Prostate gland (tissue), 2 donors: Measurements from ENCODE around the gene KCNK1. TPM values are rescaled to one million over a fixed set of nuclear protein-coding genes. Genes with fewer than 3 reads are reported as not detected.

Experiments
- DNase-seq: peaks from one replicate; pipeline ENCODE4 v3.0.0-alpha.2; 2019; ENCODE audit warnings: low spot score
- H3K27ac ChIP-seq, 2 donors: fragments of 200-600 bp; sonication (generic); 2 replicates each; pipeline ENCODE4 v1.5.1; 2017 to 2019
- H3K27me3 ChIP-seq: fragments of 200-600 bp; sonication (generic); replicated peaks from 2 replicates; pipeline ENCODE4 v1.5.1; 2019; ENCODE audit not compliant: insufficient read depth
- H3K36me3 ChIP-seq, 2 donors: fragments of 200-600 bp; sonication (generic); 1 replicate in 1 of 2; 2 replicates in 1 of 2; pipeline versions ENCODE4 v1.5.1 to v1.8.1; 2017 to 2019
- H3K4me1 ChIP-seq: fragments of 200-600 bp; sonication (generic); replicated peaks from 2 replicates; pipeline ENCODE4 v1.5.1; 2019
- H3K4me3 ChIP-seq, 2 donors: fragments of 200-600 bp; sonication (generic); 2 replicates each; pipeline ENCODE4 v1.5.1; 2017 to 2019
- H3K9me3 ChIP-seq: fragments of 200-600 bp; sonication (generic); 2 replicates; pipeline ENCODE4 v1.5.1; 2017
- POLR2A ChIP-seq: fragments of 450-650 bp; IDR thresholded peaks from one replicate; pipeline ENCODE4 v1.6.1; 2016; ENCODE audit warnings: antibody characterized with exemption, mild to moderate bottlenecking
- POLR2AphosphoS5 ChIP-seq: sonication (generic); formaldehyde crosslinking; IDR thresholded peaks from one replicate; pipeline ENCODE4 v1.6.1; 2017; ENCODE audit warnings: antibody characterized with exemption
- WGBS: methylation state at CpG from one replicate; pipeline ENCODE4 v1.1.5; 2018; 5-methylcytosine and 5-hydroxymethylcytosine counted together
- intact Hi-C: fragments of 100-400 bp; cut with DNase I; formaldehyde crosslinking; loops from one replicate; pipeline ENCODE4 v1.14.2; 2022
- total RNA-seq, 2 donors: library from RNA; depleted of rRNA; stranded (reverse); fragments of >200 nt; gene quantifications; one replicate each; pipeline ENCODE4 v1.1.0, GENCODE V29; 2016
- TF ChIP-seq, protein P1 (sequence below), 4 experiments: fragments of 200-600 bp in 2 of 4; fragments of 450-650 bp in 2 of 4; sonication (generic) in 2 of 4; IDR thresholded peaks; 1 replicate in 3 of 4; 2 replicates in 1 of 4; pipeline ENCODE4 v1.5.1; 2016 to 2019; ENCODE audit warnings: antibody characterized with exemption in 4 of 4, mild to moderate bottlenecking in 2 of 4, moderate library complexity in 2 of 4

The KCNK1 gene
- total RNA-seq, 2 donors from 2014 or later: 4.0 to 9.7 TPM

DNA sequence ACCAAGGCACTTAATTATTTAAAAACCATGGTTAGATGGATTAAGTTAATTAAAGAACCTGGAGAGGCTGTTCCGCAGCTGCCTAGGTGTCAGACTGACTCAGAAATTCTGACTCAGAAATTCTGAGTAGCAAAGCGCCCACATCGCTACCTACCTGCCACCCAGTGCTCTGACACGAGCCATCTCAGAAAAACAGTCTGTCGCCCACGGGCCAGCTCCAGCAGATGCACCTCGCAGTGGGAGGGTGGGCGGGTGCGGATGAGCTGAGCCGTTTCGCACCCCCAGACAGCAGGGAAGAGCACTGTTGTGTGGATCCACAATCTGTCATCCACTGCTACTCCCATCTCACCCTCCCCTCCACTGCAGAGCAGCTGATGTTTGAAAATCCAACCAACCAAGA is 13.5 kb downstream of the KCNK1 start:
- TF ChIP-seq, protein P1, sequence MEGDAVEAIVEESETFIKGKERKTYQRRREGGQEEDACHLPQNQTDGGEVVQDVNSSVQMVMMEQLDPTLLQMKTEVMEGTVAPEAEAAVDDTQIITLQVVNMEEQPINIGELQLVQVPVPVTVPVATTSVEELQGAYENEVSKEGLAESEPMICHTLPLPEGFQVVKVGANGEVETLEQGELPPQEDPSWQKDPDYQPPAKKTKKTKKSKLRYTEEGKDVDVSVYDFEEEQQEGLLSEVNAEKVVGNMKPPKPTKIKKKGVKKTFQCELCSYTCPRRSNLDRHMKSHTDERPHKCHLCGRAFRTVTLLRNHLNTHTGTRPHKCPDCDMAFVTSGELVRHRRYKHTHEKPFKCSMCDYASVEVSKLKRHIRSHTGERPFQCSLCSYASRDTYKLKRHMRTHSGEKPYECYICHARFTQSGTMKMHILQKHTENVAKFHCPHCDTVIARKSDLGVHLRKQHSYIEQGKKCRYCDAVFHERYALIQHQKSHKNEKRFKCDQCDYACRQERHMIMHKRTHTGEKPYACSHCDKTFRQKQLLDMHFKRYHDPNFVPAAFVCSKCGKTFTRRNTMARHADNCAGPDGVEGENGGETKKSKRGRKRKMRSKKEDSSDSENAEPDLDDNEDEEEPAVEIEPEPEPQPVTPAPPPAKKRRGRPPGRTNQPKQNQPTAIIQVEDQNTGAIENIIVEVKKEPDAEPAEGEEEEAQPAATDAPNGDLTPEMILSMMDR (IDR thresholded peaks at IDR 0.05): no peak
- TF ChIP-seq POLR2A (no peak), POLR2AphosphoS5 (no peak)
- no peak overlapping the region for H3K4me3 ChIP-seq
- H3K9me3 ChIP-seq: no peaks in the 10 kb centered on the region
- intact Hi-C loops: no loop called here
- no peak for DNase-seq
- H3K36me3 ChIP-seq: no peaks in the 10 kb centered on the region
- no peaks in the 10 kb centered on the region for H3K4me1 ChIP-seq
- H3K27me3 ChIP-seq: no peaks in the 10 kb centered on the region
- H3K27ac ChIP-seq: no peak overlapping the region
- 94% methylated on average over 11 of the region's 11 CpGs for WGBS

DNA sequence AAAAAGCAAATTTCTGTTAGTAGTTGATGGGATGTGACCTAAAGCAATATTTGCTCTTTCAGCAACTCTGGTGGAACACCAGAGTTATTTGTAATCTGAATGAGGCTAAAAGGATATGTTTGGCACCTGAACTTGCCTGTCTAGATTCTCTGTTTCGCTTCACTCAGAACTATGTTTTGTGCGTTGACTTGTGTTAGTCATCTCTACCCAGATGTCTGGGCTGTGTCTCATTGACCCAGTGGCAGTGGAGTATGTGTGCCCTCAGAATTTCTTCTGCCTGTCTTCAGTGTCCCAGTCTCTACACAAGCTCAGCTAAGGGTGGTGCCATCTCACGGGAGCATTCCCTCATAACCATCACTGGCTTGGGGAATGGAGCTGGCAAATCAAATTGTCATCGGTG is 13.9 kb downstream of the KCNK1 start:
- no peak overlapping the region for H3K27ac ChIP-seq
- H3K27me3 ChIP-seq: no peaks in the 10 kb centered on the region
- no peaks in the 10 kb centered on the region for H3K4me1 ChIP-seq
- no peak for DNase-seq
- no peaks in the 10 kb centered on the region for H3K9me3 ChIP-seq
- no peaks in the 10 kb centered on the region for H3K36me3 ChIP-seq
- intact Hi-C loops: no loop called here
- no peak overlapping the region for H3K4me3 ChIP-seq
- TF ChIP-seq POLR2A (no peak), POLR2AphosphoS5 (no peak)
- TF ChIP-seq, protein P1 (IDR thresholded peaks at IDR 0.05): no peak
- WGBS: 90% methylated on average over 4 of the region's 4 CpGs

DNA sequence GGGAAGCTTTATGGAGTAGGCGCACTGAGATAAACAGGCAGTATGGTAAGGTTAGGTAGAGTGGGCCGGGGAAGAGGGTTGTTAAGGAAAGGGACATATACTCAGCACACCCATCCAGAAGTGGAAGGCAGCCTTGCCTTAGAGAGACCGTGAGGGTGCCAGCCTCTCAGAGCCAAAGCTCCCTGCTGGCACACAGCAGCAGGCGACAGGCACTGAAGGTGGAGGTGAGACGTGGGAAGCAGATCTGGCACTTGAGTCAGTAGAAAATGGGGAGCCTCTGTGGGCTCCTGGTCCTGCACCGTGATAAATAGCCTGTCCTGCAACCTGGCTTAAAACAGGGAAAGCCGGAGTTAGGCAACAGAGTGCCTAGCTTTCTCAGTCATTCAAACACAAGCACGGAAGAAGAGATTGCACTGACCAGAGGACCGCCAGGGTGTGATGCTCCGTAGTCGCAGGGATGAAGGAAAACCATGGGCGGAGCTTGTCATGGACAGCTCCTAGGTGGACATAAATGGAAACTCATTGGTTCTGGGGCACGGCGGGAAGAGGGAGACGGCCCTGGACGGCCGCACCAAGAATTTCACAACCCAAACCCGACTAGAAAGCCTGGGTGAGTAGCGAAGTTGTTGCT is 15.5 kb downstream of the KCNK1 start:
- no peaks in the 10 kb centered on the region for H3K9me3 ChIP-seq
- no peak for DNase-seq
- WGBS: 95% methylated on average over 19 of the region's 19 CpGs

DNA sequence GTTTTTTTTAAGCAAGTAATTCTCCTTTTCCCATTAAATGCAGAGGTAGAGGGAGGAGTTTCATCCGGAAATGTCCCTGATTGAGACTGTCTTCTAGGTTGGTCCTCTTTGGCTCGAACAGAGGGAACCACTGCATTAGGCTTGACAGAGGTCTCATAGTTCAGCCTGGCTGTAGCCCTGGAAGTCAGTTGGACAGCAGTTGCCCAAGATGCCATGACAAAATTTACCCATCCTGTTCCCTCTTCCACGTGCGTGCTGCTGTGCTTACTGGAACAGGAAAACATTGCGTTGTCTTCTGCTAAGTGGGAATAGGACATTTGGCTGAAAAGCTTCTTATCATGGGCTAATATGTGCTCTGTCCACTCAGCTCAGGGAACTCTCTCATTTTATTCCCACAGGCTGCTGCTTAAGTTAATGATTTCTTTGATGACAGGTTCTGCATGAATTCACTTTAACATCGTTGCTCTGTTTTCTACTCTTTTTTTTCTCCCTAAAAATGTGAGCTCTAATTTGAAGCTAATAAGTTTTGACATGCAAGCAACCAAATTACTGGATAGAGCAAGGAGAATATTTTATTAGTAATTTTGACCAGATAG is 18.0 kb downstream of the KCNK1 start:
- TF ChIP-seq POLR2A: no peak
- TF ChIP-seq, protein P1 (IDR thresholded peaks at IDR 0.05): no peak
- no peak for TF ChIP-seq POLR2AphosphoS5
- H3K9me3 ChIP-seq: no peaks in the 10 kb centered on the region
- DNase-seq: no peak
- H3K36me3 ChIP-seq: no peaks in the 10 kb centered on the region
- H3K4me1 ChIP-seq: no peaks in the 10 kb centered on the region
- no peak overlapping the region for H3K27ac ChIP-seq
- no peaks in the 10 kb centered on the region for H3K27me3 ChIP-seq
- H3K4me3 ChIP-seq: no peak overlapping the region
- intact Hi-C loops: no loop called here
- 81% methylated on average over 6 of the region's 6 CpGs for WGBS

More for the DNA sequence above, 15.5 kb downstream of the KCNK1 start:
- no peaks in the 10 kb centered on the region for H3K27me3 ChIP-seq
- H3K36me3 ChIP-seq: no peaks in the 10 kb centered on the region
- TF ChIP-seq POLR2A (no peak), POLR2AphosphoS5 (no peak)
- TF ChIP-seq, protein P1 (IDR thresholded peaks at IDR 0.05): no peak
- H3K4me1 ChIP-seq: no peaks in the 10 kb centered on the region
- H3K27ac ChIP-seq: no peak overlapping the region
- intact Hi-C loops: no loop called here
- H3K4me3 ChIP-seq: no peak overlapping the region

DNA sequence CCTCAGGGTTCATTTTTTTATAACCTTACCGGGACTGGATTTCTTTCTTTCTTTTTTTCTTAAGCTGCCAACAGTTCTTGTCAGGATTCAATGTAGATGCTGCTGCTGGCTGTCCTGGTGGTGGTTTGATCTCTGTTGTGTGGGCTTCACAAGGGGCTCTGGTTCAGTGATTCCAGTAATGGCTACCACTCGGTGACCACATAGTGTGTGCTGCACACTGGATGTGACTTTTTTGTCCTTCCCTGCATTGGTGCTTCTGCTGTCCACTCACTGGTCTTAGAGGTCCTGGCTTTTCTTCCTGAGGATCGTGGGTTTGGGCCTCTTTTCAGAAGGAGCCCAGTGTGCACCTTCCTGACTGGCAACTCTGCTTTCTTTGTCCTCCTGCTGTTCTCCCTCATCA is 18.5 kb downstream of the KCNK1 start:
- Histone ChIP-seq H3K4me1 (no peaks in the 10 kb centered on the region), H3K27me3 (no peaks in the 10 kb centered on the region), H3K4me3 (no peak overlapping the region), H3K36me3 (no peaks in the 10 kb centered on the region), H3K9me3 (no peaks in the 10 kb centered on the region), H3K27ac (no peak overlapping the region)
- WGBS: 86% methylated on average over 3 of the region's 3 CpGs
- no peak for DNase-seq
- intact Hi-C loops: no loop called here
- TF ChIP-seq POLR2A (no peak), POLR2AphosphoS5 (no peak)
- TF ChIP-seq, protein P1 (IDR thresholded peaks at IDR 0.05): no peak
